A204.1 (cell line): Measurements from ENCODE around the gene PRDM16.

Source experiments
- FAIRE-seq: peaks from 2 replicates; lab custom pipeline; 2012; peaks lifted over from hg19 to GRCh38; lab: Jason Lieb, UNC

The PRDM16 gene

DNA sequence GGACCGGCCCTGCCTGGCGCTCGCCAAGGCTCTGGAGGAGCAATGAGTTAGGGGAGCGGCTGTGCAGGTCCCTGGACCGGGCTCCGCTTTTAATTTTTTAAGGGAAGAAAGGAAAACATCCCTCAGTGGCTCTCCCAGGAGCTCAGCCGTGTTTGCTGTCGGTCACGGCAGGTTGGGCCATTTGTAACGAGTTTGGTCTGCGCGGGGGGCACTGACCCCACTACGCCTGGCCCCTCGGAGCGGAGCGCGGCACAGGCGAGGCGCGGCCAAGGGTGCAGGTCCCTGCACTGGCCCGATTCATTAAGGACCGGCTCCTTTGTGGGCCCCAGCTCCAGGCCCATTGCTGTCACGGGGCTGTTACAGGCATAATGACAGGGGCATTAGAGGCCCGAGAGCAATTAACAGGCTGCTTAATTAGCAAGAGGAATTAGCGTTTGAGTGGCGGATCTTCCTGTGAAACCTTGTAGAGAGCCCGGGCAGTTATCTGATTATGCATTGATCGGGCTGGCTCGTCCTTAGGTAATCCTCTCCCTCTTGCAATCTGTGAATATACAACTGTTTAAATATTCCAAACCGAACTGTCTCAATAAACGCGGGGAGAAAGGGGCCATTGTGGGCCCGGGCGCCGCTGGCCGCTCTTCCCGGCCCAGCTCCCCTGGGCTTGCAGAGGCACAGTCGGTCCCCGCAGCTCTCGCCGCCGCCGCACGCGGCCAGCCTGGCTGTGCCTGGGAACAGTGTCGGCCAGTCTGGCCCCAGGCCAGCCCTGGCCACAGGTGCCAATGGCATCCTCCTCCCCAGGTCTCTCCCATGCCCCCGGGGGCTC, 56.8 kb downstream of the PRDM16 start:
- no peak for FAIRE-seq

- FAIRE-seq, result no peak
Observed at GRCh38 chr1:3126756-3127678, 58.0 kb downstream of the PRDM16 start.

DNA sequence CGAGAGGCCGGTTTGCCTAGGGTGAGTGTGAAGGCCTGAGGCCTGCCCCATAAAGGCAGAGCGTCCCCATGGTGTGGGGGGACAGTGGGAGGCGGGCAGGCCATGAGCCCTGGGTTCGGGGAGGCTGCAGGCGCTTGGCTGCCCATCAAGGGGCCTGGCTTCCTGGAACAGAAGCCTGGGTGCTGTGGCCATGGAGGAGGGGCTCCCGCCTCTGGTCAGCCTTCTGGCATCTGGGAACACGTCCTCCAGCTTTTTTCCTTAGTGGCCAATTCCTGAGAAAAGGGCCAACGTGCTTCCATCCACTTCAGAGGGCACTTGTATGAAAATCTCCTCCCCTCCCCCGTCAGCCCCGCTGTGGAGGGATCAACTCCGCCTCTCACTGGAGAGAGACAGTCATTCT, 58.7 kb downstream of the PRDM16 start:
- no peak for FAIRE-seq

- FAIRE-seq, result no peak
Observed at GRCh38 chr1:3128431-3129132, 59.6 kb downstream of the PRDM16 start.

DNA sequence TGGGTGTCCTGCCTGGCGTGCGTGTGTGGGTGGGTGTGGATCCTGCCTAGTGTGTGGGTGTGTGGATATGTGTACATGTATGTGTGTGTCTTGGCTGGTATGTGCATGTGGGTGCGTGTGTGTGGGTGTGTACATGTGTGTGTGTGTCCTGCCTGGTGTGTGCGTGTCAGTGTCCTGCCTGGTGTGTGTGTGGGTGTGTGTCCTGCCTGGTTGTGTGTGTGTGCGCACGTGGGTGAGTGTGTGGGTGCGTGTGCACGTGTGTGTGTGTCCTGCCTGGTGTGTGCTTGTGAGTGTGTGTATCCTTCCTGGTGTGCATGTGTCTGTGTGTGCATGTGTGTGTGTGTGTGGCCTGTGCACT, 60.1 kb downstream of the PRDM16 start:
- no peak for FAIRE-seq

- no peak for FAIRE-seq
Observed at GRCh38 chr1:3130268-3130667, 61.3 kb downstream of the PRDM16 start.

DNA sequence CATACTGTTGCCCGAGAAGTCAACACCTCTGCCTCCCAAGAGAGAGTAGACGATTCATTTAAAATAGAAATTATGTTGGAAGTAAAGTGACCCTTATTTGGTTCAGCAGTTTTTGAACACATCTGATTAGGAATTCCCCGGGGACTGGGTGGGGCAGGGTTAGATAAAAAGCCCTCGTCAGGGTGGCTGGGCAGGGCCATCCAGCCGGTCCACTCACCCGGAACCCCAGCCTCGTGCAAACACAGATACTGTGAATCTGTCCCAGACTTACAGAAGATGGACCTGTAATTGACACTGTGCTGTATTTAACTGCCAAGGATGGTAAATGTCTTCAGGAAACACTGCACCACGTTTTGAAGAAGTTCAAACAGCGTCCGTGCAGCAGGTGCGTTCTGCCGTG, 63.7 kb downstream of the PRDM16 start:
- FAIRE-seq, result no peak

DNA sequence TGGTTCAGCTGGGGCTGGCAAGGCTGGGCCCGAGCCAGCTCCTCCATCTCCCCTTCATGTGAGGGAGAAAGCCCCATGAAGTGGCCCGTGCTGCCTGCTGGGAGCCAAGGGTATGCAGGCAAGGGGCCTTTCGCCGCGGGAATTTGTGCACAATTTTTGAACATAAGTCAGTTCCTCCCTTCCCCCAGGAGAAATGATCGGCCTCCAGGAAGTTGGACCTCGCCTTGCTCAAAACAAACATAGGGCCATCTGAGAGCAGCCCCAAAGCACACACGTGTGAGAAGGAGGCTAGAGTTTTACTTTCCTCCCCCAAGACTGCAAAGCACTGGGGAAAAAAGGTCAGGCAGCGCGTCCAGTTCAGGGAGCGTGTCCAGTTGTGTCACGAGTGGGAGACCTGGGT, 64.7 kb downstream of the PRDM16 start:
- FAIRE-seq, result no peak

DNA sequence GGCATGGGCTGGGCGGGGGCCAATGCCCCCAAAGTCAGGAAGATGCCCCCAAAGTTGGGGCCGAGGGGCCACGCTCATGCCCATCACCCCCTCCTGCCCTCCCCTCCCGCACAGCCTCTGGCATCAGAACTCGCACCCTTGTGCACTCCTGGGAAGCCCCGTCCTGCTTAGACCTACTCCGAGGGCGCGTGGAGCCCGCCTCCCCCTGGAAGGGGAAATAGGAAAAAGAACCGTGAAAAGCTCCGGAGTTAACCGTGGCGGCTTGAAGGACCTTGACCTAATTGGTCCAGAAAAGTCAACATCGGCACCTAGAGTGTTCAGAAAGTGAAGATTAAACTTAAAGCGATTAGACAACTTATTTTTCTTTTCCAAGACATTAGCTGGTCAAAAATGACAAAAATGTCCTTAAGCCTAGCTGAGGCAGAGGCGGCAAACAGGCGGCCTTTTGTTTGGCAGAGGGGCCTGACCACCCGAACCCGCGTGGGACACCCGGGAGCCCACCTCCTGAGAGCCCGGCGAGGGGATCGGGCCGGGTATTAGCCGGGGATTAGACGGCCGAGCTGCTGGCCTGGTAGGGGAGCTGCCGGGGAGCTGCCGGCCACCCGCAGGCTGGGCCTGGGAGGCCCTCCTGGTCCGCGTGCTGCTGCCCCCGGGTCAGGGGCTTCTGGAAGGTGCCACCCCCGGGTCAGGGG, 65.5 kb downstream of the PRDM16 start:
- no peak for FAIRE-seq

DNA sequence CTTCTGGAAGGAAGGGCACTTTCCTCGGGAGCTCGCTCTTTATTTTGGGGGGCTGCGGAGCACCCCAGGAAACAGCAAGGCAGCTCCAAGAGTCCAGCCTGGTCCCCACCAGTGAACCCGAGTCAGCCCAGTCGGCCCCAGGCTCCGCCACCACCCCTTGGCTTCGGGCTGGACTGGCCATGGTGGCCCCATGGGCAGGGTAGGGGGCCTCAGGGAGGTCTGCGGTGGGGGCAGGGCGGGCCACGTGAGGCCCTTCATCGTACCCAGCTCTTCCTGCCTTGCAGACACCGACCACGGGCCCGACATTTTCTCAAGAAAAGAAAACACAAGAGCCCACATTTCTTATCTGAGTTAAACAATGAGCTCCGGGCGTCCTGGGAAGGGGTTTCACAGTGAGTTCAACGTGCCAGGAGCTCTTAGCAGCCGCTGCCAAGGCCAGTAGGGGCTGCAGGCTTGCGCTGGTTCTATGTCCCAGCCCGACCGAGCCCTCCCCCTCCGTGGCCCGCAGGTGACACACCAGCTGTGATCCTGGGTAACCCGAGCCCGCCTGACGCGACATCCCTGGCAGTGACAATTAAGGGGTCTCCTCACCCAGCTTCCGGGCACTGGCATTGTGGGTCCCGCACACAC, 66.2 kb downstream of the PRDM16 start:
- no peak for FAIRE-seq

DNA sequence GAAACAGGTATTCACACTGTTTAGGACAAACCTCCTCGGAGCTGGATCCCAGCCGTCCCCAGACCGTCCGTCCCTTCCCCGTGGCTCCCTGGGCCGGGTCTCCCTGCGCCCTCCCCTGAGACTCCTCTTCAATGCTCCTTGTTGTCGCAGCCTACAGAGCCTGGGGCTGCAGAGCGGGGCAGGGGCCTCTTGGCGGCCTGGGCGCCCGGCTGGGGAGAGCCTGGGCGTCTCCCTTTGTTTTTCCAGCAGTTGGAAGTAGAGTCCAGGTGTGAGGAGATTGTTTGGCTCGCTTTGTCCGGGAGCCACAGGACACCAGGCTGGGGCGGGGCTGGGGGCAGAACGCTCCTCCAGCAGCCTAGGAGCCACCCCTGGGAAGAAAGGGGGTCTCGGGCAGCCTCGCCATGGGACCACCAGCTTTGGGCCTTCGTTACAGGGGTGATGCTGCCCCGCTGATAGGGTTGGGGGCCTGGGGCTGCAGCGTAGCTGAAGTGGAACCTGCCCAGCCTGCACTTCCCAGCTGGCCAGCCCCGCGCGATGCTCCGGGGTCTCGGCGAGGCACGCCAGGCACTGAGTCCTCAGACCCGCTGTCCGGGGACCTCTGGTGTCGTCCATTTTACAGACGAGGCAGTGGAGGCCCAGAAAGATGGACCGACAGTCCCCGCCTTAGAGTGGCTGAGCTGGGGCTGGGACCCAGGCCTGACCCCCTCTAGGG, 66.9 kb downstream of the PRDM16 start:
- no peak for FAIRE-seq

GRCh38 chr1:3136532-3136931, 67.5 kb downstream of the PRDM16 start:
- FAIRE-seq, result no peak

DNA sequence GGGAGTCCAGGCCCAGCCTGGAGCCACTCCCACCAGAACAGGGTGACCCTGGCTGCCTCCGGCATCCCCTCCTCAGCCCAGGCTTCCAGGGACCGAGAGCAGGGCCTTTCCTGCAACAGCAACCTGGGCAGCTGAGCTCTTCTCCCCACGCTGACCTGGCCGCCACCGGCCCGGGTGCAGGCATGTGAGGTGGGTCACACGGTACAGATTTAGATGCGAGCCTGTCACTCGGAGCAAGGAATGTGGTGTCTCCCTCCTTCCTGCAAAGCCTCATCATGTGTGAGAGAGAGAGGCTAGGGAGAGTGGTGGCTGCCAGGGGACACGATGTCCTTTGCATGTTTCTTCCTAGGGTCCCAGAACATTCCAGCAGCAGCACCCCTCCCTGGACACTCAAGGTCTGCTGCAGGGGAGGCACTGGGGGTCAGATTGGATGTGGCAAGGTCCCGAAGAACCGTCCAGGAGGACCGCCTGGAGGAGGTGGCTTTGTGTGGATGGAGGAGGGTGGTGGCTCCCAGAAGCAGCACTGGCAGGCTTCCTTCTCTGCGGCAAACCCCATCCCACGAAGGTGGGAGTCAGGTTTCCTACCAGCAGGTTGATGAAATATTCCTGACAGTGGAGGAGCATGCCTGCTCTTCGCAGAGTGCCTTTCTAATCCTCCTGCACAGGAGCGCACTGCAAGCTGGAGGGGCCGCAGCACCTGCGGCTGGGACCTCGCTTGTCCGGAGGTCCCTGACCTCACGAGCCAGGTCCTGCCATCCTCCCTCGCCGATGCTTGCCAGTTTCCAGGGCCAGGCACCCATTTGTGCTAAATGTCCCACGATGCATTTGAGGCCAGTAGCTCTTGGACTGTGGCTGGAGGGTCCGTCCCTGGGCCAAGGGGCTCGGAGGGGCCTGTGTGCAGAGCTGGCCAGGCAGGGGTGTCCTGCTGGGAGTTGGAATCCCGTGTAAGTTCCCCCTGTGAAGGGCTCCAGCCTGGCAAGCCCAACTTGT, 68.4 kb downstream of the PRDM16 start:
- no peak for FAIRE-seq

GRCh38 chr1:3138623-3139151, 69.7 kb downstream of the PRDM16 start:
- no peak for FAIRE-seq

DNA sequence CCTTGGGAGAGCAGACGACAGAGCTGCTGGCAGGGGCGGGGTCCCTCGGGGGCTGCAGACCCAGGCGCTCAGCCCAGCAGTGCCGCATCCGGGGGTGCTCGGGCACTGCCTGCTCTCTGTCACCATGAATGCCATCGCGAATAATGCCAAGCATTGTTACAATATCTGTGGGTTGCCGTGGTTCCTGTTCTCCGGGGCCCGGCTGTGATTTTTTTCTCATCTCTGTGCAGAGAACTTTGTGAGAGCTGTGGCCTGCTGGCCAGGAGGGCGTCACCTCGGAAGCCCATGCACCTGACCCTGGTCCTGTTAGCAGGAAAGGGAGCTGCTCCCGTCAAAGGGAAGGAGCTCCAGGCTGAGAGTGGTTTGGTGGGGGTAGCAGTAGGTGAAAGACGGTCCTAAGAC, 70.4 kb downstream of the PRDM16 start:
- no peak for FAIRE-seq

- no peak for FAIRE-seq
Observed at GRCh38 chr1:3139871-3140361, 70.9 kb downstream of the PRDM16 start.

DNA sequence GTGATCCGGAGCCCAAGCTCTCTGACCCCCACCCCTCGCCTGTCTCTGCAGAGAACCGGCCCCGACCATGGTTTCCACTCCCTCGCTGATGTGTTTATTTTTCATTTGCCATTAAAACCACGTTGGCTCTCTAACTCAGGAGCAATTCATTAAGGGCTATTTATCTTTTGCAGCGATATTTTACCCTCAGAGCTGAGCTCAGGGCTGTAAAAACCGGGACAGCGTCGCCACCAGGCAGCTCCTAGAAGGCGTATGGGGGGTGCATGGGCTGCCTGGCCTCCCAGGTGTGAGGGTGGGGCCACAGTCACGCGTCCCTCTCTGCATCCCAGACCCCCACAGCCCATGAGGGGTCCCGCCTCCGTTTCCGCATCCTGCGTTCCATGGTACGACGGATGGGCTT, 71.4 kb downstream of the PRDM16 start:
- no peak for FAIRE-seq

DNA sequence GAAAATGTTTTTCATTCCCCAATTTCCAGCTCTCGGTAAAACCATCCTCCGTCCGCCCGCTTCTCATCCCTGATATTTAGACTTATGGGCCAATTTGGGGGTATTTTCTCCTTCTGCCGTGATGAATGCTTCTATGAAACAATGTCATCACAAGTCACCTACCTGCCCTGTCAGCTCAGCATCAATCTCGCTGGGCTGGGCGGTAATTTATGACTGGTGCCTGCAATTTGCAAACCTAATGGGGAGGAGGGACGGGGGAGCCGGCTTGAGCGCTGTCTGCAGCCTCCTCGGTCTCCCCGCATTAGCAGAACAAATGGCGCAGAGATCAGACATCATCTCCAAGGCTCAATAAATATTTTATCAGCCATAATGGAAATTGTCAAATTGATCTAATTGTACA, 72.1 kb downstream of the PRDM16 start:
- no peak for FAIRE-seq

- FAIRE-seq, result no peak
Observed at GRCh38 chr1:3141836-3142235, 72.8 kb downstream of the PRDM16 start.
